Ishikawa (cell line): Measurements from ENCODE around the gene MEGF11.

Experiments used
- CEBPB ChIP-seq: IDR thresholded peaks from 2 replicates; pipeline ENCODE4 v1.6.1; 2012
- CREB1 ChIP-seq: IDR thresholded peaks from 2 replicates; pipeline ENCODE4 v1.6.1; 2012; ENCODE audit warnings: low read depth
- EGR1 ChIP-seq: IDR thresholded peaks from 2 replicates; pipeline ENCODE4 v1.6.1; 2012
- EP300 ChIP-seq: IDR thresholded peaks from 2 replicates; pipeline ENCODE4 v1.6.1; 2012; ENCODE audit warnings: borderline replicate concordance
- FOXM1 ChIP-seq: IDR thresholded peaks from 2 replicates; pipeline ENCODE4 v1.6.1; 2012; ENCODE audit warnings: low read depth, borderline replicate concordance
- MAX ChIP-seq: IDR thresholded peaks from 2 replicates; pipeline ENCODE4 v1.6.1; 2012
- NFIC ChIP-seq: IDR thresholded peaks from 2 replicates; pipeline ENCODE4 v1.6.1; 2012
- RAD21 ChIP-seq: IDR thresholded peaks from 2 replicates; pipeline ENCODE4 v1.6.1; 2012; ENCODE audit warnings: low read depth
- REST ChIP-seq: IDR thresholded peaks from 2 replicates; pipeline ENCODE4 v1.6.1; 2012; ENCODE audit warnings: low read depth, mild to moderate bottlenecking
- TAF1 ChIP-seq: IDR thresholded peaks from 2 replicates; pipeline ENCODE4 v1.6.1; 2012; ENCODE audit warnings: low read depth, mild to moderate bottlenecking
- TCF12 ChIP-seq: IDR thresholded peaks from 2 replicates; pipeline ENCODE4 v1.6.1; 2012; ENCODE audit warnings: low read depth
- TEAD4 ChIP-seq: IDR thresholded peaks from 2 replicates; pipeline ENCODE4 v1.6.1; 2012
- USF1 ChIP-seq: IDR thresholded peaks from 2 replicates; pipeline ENCODE4 v1.6.1; 2012
- YY1 ChIP-seq: IDR thresholded peaks from 2 replicates; pipeline ENCODE4 v1.6.1; 2012; ENCODE audit warnings: low read depth
- ZBTB7A ChIP-seq: IDR thresholded peaks from 2 replicates; pipeline ENCODE4 v1.6.1; 2012; ENCODE audit warnings: low read depth

Gene MEGF11

GRCh38 chr15:66215811-66216210, 37.7 kb downstream of the MEGF11 start:
- TF ChIP-seq RAD21 = no peak

- TF ChIP-seq MAX (no peak), ZBTB7A (no peak), FOXM1 (no peak)
Observed at GRCh38 chr15:66214246-66214645, 39.3 kb downstream of the MEGF11 start.

GRCh38 chr15:66212563-66212921, 41.0 kb downstream of the MEGF11 start:
- no peak for TF ChIP-seq RAD21
- TF ChIP-seq TCF12 = no peak
- TF ChIP-seq NFIC = no peak
- no peak for TF ChIP-seq YY1
- no peak for TF ChIP-seq REST
- no peak for TF ChIP-seq TEAD4
- TF ChIP-seq TAF1 = no peak
- no peak for TF ChIP-seq EP300
- TF ChIP-seq USF1 = no peak
- no peak for TF ChIP-seq EGR1
- TF ChIP-seq CREB1 = no peak
- no peak for TF ChIP-seq MAX
- no peak for TF ChIP-seq CEBPB

- no peak for TF ChIP-seq ZBTB7A
Observed at GRCh38 chr15:66211670-66212562, 41.6 kb downstream of the MEGF11 start.

- no peak for TF ChIP-seq TEAD4
Observed at GRCh38 chr15:66210684-66211083, 42.9 kb downstream of the MEGF11 start.

- TF ChIP-seq ZBTB7A (no peak), MAX (no peak), REST (no peak), TAF1 (no peak), YY1 (no peak), NFIC (no peak), TEAD4 (no peak), TCF12 (no peak), RAD21 (no peak)
Observed at GRCh38 chr15:66198757-66199156, 54.8 kb downstream of the MEGF11 start.

- TF ChIP-seq CREB1 = no peak
- TF ChIP-seq NFIC = no peak
- no peak for TF ChIP-seq EGR1
- no peak for TF ChIP-seq CEBPB
- no peak for TF ChIP-seq RAD21
- TF ChIP-seq MAX = no peak
- no peak for TF ChIP-seq USF1
- no peak for TF ChIP-seq REST
- TF ChIP-seq FOXM1 = no peak
- no peak for TF ChIP-seq YY1
- TF ChIP-seq TEAD4 = no peak
- no peak for TF ChIP-seq TAF1
- TF ChIP-seq TCF12 = no peak
- TF ChIP-seq EP300 = no peak
- no peak for TF ChIP-seq ZBTB7A
Observed at GRCh38 chr15:66196602-66197001, 56.9 kb downstream of the MEGF11 start.
